Stimulated activated CD8-positive, alpha-beta memory T cell treated with anti-CD3 and anti-CD28 coated beads, Interleukin-2, amount 100 ng/mL, for 48 hours (primary cell): ENCODE measurements around the gene EGFLAM.

Source experiments
- DNase-seq, 2 donors: peaks; one replicate each; pipeline ENCODE4 v3.0.0-alpha.2; 2020; ENCODE audit warnings: low read depth in 2 of 2

The EGFLAM gene

DNA sequence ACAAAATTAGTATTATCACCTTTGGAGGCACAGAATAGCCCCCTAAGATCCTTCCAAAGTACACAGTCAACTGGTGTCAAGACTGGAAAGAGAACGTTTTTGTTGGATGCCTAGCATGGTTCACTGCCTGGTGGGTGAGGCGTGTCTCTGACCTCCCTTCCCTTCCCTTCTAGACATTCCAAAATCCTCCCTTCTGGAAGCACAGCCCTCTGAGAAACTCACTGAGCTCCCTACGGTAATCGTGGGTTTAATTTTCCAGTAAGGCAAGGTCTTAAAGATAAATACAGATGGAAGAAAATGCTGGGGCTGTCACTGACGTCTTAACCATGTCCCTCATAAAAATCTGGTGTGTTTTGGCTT is 159.3 kb downstream of the EGFLAM start:
- no peak for DNase-seq

DNA sequence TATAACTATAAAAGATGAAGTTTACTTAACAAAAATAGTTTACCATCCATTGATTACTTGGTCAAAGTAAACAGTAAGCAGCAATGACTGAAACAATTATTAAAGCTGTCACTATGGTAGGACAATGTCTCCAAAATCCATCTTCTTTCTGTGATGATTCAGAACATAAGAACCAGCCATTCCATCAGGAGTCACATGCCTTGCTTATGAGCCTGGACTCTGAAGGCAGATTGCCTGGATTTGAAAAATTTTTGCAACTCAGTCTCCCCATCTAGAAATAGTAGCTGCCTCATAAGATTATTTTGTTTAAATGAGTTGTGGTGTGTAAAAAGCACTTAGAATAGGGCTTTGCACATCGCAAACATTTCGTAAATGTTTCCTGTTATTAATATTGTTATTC is 161.9 kb downstream of the EGFLAM start:
- DNase-seq: no peak

- DNase-seq: peak in 1 of 2 donors; percentile 8
These were observed 162.5 kb downstream of the EGFLAM start for GRCh38 chr5:38420691-38421390.

DNA sequence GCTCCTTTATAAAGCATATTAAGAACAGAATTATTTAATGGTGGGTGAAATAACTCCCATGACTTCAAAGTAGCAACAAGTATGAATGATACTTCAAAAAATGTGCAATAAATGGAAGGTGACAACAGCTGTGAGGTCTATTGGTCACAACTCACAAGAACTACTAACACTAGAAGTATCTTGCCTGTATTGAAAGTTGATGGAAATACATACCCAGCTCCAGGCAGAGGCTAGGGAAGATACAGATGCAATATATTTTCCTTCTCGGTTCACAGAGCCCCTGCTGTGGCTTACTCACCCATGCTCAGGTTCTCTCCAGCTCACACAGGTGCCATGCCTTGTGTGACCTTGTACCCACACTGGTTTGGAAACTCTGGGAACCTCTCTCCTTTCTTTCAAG is 164.3 kb downstream of the EGFLAM start:
- no peak for DNase-seq

GRCh38 chr5:38423276-38424147 is 165.2 kb downstream of the EGFLAM start:
- DNase-seq: no peak

GRCh38 chr5:38424148-38425060 is 166.0 kb downstream of the EGFLAM start:
- DNase-seq: no peak

- DNase-seq: no peak
These were observed 168.1 kb downstream of the EGFLAM start for GRCh38 chr5:38426490-38426889.

DNA sequence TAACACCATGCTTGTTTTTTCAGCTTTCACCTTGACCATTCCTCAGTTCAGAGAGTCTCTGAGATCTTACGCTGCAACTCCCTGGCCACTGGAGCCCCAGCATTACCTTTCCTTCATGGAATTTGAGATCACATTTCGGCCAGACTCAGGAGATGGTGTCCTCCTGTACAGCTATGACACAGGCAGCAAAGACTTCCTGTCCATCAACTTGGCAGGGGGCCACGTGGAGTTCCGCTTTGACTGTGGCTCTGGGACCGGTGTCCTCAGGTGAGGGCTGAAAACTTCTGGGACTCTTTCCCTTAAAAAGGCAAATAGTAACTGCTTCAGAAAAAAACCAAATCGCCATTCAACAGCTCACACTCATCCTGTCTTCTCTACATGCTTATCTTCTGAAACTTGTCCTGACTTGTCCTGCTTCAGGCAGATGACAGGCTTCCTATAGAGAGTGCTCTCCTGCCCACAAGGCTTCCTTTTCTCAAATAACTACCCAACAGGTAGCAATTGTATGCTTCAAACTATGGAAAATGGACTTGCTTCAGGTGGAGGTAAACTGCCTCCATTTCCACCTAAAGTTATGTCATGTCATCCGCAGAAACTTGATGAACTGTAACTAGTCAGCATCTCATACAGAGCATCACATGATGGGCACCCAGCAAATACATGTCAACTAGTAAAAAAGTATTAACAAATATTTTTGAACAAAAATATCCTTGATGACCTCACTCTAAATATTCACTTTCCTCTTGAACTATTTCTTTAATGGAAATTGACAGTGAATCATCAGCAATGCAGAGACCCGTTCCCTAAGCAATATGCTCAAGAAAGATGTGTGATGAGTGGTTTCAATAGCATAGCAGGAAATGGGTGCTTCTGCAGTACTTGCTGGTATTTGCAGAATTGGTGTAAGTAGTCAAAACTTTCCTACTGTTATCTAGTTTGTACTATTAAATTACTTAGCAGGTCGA is 168.9 kb downstream of the EGFLAM start:
- DNase-seq: no peak

- no peak for DNase-seq
These were observed 173.0 kb downstream of the EGFLAM start for GRCh38 chr5:38431242-38431853.

GRCh38 chr5:38433160-38433861 is 175.0 kb downstream of the EGFLAM start:
- DNase-seq: no peak

DNA sequence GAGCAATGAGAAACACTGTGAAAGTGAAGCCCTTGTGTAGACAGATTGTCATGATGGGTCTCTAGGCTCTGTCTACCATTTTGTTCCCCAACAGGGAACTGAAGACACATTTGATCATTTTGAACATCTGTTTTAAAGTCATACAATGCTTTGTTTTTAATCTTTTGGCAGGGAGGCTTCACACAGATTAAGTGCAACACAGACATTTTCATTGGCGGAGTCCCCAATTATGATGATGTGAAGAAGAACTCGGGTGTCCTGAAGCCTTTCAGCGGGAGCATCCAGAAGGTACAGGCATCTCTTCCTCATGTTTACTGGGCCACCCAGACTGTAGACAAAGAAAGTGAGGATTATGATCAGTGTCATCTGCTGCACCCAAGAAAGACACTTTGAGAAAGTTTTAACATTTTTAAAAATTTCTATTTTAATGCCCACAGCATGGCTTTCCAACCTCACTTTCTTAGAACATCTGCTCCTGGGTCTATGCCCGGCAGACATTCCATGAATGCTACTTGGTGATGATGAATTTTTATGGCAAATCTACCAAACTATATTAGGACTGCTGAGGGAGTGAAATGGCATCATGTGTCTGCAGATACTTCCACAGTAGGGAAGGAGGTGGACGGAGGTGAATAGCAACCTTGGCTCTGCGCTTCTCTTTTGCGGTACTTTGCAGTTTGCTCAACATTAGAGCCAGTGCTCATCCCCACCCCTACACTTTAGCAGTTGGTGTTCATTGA is 176.8 kb downstream of the EGFLAM start:
- no peak for DNase-seq

GRCh38 chr5:38438757-38439156 is 180.4 kb downstream of the EGFLAM start:
- DNase-seq: no peak

DNA sequence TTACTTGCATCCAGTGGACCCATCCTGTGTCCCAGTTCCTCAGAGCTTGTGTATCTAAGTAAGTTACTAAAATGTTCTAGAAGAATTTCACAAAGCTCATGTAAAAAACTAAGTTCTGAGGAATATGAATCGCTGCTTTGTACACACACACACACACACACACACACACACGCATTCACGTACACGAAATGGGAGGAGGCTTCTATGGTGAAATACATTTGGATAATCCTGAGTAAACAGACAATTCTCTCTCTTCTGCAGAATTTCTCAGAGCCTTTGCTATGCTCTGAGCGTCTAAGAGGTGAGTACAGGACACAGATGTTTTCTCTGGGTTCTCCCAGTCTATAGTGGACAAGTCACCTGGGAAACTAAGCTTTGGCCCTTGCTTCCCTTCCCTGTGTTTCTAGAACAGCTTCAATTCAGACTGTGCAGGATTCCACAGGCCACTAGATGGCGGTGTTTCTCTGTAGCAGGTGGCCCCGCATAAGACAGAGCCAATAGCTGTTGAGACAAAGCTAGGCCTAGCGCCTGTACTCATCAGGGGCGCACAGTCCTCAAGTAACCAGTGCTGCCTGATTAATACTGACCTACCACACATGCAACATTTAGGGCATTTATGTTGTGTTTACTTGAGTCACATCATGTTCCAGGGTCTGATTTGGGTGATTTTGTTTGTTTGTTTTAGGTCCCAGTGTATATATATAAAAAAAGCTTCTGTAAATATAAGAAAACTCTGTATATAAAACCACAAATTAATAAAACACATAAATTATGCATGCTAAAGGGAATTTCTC is 183.3 kb downstream of the EGFLAM start:
- DNase-seq: peak; percentile 65 to 73

GRCh38 chr5:38442247-38442573 is 183.9 kb downstream of the EGFLAM start:
- DNase-seq: no peak

- no peak for DNase-seq
These were observed 185.0 kb downstream of the EGFLAM start for GRCh38 chr5:38443390-38443789.

DNA sequence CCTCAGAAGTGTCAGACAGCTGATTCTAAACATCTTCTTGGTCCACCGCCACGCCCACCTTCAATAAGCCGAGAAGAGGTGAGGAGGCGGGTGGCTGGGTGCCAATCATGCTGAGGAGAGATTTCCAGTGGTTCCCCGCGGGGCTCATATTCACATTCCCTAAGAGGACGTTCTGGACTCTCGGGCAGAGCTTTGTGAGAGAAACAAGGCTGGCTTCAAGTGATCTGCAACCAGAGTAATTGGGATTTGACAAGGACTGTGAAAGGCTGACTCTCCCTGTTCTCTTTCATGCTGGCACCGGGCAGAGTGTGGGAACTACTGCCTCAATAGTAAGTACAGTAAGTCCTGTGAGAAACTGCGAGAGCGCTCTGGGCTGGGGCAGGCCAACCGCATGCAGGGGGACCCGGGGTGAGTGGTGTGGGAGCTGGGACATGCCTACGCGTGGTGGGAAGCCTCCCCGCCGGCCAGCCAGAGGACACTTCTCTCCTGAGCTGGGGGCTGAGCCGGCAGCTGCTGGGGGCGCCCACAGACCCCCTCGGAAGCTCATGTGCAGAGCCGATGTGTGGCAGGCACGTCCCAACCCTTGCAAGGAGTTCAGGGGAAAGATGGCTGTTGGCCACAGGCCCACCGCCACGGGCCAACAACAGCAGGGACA is 187.1 kb downstream of the EGFLAM start:
- no peak for DNase-seq

DNA sequence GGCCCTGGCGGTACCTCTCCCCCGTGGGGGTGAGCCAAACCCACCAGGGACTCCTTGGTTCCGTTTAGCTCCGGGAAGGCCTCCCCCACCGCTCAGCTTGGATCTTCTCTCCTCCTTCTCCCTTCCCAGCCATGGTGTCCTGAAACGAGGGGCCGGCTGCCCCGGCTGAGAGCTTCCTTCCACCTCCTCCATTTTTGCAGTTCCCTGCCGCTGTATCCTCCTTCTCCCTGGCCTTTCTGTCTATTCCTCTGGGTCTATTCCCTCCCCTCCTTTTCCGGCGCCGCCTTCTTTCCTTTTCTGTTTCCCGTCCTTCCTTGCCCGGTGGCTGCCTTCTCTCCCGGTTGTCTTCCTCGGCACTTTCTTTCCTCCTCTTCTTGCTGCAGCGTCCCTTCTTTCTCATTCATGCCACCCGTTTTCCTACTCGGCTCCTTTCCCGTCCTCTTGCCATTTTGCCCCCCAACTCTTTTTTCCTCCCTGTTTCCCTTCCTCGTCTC is 187.7 kb downstream of the EGFLAM start:
- no peak for DNase-seq

GRCh38 chr5:38447056-38447455 is 188.7 kb downstream of the EGFLAM start:
- DNase-seq: no peak
